Measurements from ENCODE around the gene NT5C.
A peak's percentile ranks its signal among the peaks of the same experiment; 100 is the strongest.

Gene NT5C

GRCh38 chr17:75110234-75110937 lies 21.2 kb downstream of the NT5C start:
- peaks cover 2% of the 10 kb centered on the region for H3K79me2 ChIP-seq (ENCODE audit: control insufficient read depth, insufficient read depth, low read length, poor library complexity)
- no peaks in the 10 kb centered on the region for H3K27me3 ChIP-seq (ENCODE audit: insufficient read depth, low read length)
- H4K91ac ChIP-seq (ENCODE audit: low read depth, low read length): no peak overlapping the region
- H2BK120ac ChIP-seq (ENCODE audit: insufficient read depth, low read length, poor library complexity): no peak overlapping the region
- H3K4ac ChIP-seq (ENCODE audit: low read depth, low read length): peak overlapping the region; percentile 1
- DNase-seq: peak in 1 of 2 donors; percentile 51
- H3K23ac ChIP-seq (ENCODE audit: low read length): no peak overlapping the region
- H3K4me3 ChIP-seq (ENCODE audit: low read depth, low read length): peak overlapping the region; percentile 72
- H3K79me1 ChIP-seq (ENCODE audit: low read length): peaks cover 8% of the 10 kb centered on the region
- peaks cover 1 to 4% of the 10 kb centered on the region in 2 experiments for H3K36me3 ChIP-seq (ENCODE audit: control insufficient read depth in 1 of 2, insufficient read depth in 2 of 2, low read length in 2 of 2)
- peak overlapping the region; percentile 96 for H3K4me2 ChIP-seq (ENCODE audit: low read length)
- no peak overlapping the region for H2BK5ac ChIP-seq (ENCODE audit: low read depth, low read length, poor library complexity)
- no CpG with 5 or more reads among the region's 40 CpGs for WGBS (ENCODE audit: extremely low coverage, insufficient coverage, insufficient read length)
- H4K12ac ChIP-seq (ENCODE audit: low read depth, low read length): peak overlapping the region; percentile 68
- H3K27ac ChIP-seq (ENCODE audit: low read depth, low read length): no peak overlapping the region
- no peak overlapping the region for H2AK5ac ChIP-seq (ENCODE audit: low read length)
- H3K14ac ChIP-seq (ENCODE audit: low read length): peak overlapping the region; percentile 33
- H2BK12ac ChIP-seq (ENCODE audit: low read length): no peak overlapping the region
- H3K9ac ChIP-seq (ENCODE audit: low read length): peak overlapping the region; percentile 72
- peak overlapping the region; percentile 57 for H2AFZ ChIP-seq (ENCODE audit: insufficient read depth, low read length, poor library complexity)
- H3K4me1 ChIP-seq (ENCODE audit: control insufficient read depth in 1 of 2, insufficient read depth in 2 of 2, low read length in 2 of 2): peaks cover 7 to 15% of the 10 kb centered on the region in 2 experiments
- H3K9me3 ChIP-seq (ENCODE audit: insufficient read depth, low read depth, low read length): no peaks in the 10 kb centered on the region
- H3K18ac ChIP-seq (ENCODE audit: low read length): no peak overlapping the region
- peak overlapping the region; percentile 18 for H4K8ac ChIP-seq (ENCODE audit: low read depth, low read length)

GRCh38 chr17:75109407-75110233 lies 21.9 kb downstream of the NT5C start, which contains the start of gene ARMC7:
TSS of gene ARMC7 (plus strand) at chr17:75109969. CDS start at chr17:75110289, 320 bp downstream.
- Histone ChIP-seq H3K4me3 (ENCODE audit: low read depth, low read length) (peak within 1 kb of the TSS; percentile 72), H3K27ac (ENCODE audit: low read depth, low read length) (no peak within 1 kb of the TSS), H3K27me3 (ENCODE audit: insufficient read depth, low read length) (no peaks in the 10 kb centered on the region), H4K91ac (ENCODE audit: low read depth, low read length) (peak within 1 kb of the TSS; percentile 52), H3K9me3 (ENCODE audit: insufficient read depth, low read depth, low read length) (no peaks in the 10 kb centered on the region), H3K23ac (ENCODE audit: low read length) (no peak within 1 kb of the TSS), H3K36me3 (ENCODE audit: control insufficient read depth in 1 of 2, insufficient read depth in 2 of 2, low read length in 2 of 2) (peaks cover 9 to 11% of the 10 kb centered on the region in 2 experiments), H2AFZ (ENCODE audit: insufficient read depth, low read length, poor library complexity) (peak within 1 kb of the TSS; percentile 84), H3K4me2 (ENCODE audit: low read length) (peak within 1 kb of the TSS; percentile 96), H2BK120ac (ENCODE audit: insufficient read depth, low read length, poor library complexity) (no peak within 1 kb of the TSS), H4K8ac (ENCODE audit: low read depth, low read length) (peak within 1 kb of the TSS; percentile 92), H3K4ac (ENCODE audit: low read depth, low read length) (peak within 1 kb of the TSS; percentile 35), H2BK12ac (ENCODE audit: low read length) (no peak within 1 kb of the TSS), H3K14ac (ENCODE audit: low read length) (peak within 1 kb of the TSS; percentile 71), H2BK5ac (ENCODE audit: low read depth, low read length, poor library complexity) (no peak within 1 kb of the TSS), H2AK5ac (ENCODE audit: low read length) (peak within 1 kb of the TSS; percentile 23), H3K79me2 (ENCODE audit: control insufficient read depth, insufficient read depth, low read length, poor library complexity) (peaks cover 2% of the 10 kb centered on the region), H3K9ac (ENCODE audit: low read length) (peak within 1 kb of the TSS; percentile 75), H3K4me1 (ENCODE audit: control insufficient read depth in 1 of 2, insufficient read depth in 2 of 2, low read length in 2 of 2) (peaks cover 7 to 15% of the 10 kb centered on the region in 2 experiments), H4K12ac (ENCODE audit: low read depth, low read length) (peak within 1 kb of the TSS; percentile 77), H3K18ac (ENCODE audit: low read length) (peak within 1 kb of the TSS; percentile 85), H3K79me1 (ENCODE audit: low read length) (peaks cover 8% of the 10 kb centered on the region)
- peak; percentile 95 to 96 for DNase-seq
- no CpG with 5 or more reads among the region's 68 CpGs for WGBS (ENCODE audit: extremely low coverage, insufficient coverage, insufficient read length)

GRCh38 chr17:75109046-75109406 lies 22.5 kb downstream of the NT5C start:
- Histone ChIP-seq H3K79me2 (ENCODE audit: control insufficient read depth, insufficient read depth, low read length, poor library complexity) (peaks cover 2% of the 10 kb centered on the region), H4K12ac (ENCODE audit: low read depth, low read length) (peak overlapping the region; percentile 77), H3K18ac (ENCODE audit: low read length) (no peak overlapping the region), H4K8ac (ENCODE audit: low read depth, low read length) (peak overlapping the region; percentile 92), H3K4me1 (ENCODE audit: control insufficient read depth in 1 of 2, insufficient read depth in 2 of 2, low read length in 2 of 2) (peaks cover 7 to 11% of the 10 kb centered on the region in 2 experiments), H2BK5ac (ENCODE audit: low read depth, low read length, poor library complexity) (no peak overlapping the region), H3K4me2 (ENCODE audit: low read length) (peak overlapping the region; percentile 96), H2BK120ac (ENCODE audit: insufficient read depth, low read length, poor library complexity) (no peak overlapping the region), H3K36me3 (ENCODE audit: control insufficient read depth in 1 of 2, insufficient read depth in 2 of 2, low read length in 2 of 2) (peaks cover 14% of the 10 kb centered on the region in 2 experiments), H2AK5ac (ENCODE audit: low read length) (peak overlapping the region; percentile 23), H3K9me3 (ENCODE audit: insufficient read depth, low read depth, low read length) (no peaks in the 10 kb centered on the region), H4K91ac (ENCODE audit: low read depth, low read length) (peak overlapping the region; percentile 39), H3K23ac (ENCODE audit: low read length) (no peak overlapping the region), H3K4me3 (ENCODE audit: low read depth, low read length) (peak overlapping the region; percentile 72), H3K14ac (ENCODE audit: low read length) (peak overlapping the region; percentile 41), H3K27me3 (ENCODE audit: insufficient read depth, low read length) (no peaks in the 10 kb centered on the region), H3K27ac (ENCODE audit: low read depth, low read length) (no peak overlapping the region), H2BK12ac (ENCODE audit: low read length) (no peak overlapping the region), H3K79me1 (ENCODE audit: low read length) (peaks cover 6% of the 10 kb centered on the region), H2AFZ (ENCODE audit: insufficient read depth, low read length, poor library complexity) (peak overlapping the region; percentile 84), H3K4ac (ENCODE audit: low read depth, low read length) (no peak overlapping the region), H3K9ac (ENCODE audit: low read length) (no peak overlapping the region)
- no peak for DNase-seq
- no CpG with 5 or more reads among the region's 22 CpGs for WGBS (ENCODE audit: extremely low coverage, insufficient coverage, insufficient read length)

- Histone ChIP-seq H3K23ac (ENCODE audit: low read length) (no peak overlapping the region), H3K27ac (ENCODE audit: low read depth, low read length) (no peak overlapping the region), H3K4ac (ENCODE audit: low read depth, low read length) (no peak overlapping the region), H2BK120ac (ENCODE audit: insufficient read depth, low read length, poor library complexity) (no peak overlapping the region), H2AK5ac (ENCODE audit: low read length) (no peak overlapping the region), H4K91ac (ENCODE audit: low read depth, low read length) (no peak overlapping the region), H2BK5ac (ENCODE audit: low read depth, low read length, poor library complexity) (no peak overlapping the region), H2AFZ (ENCODE audit: insufficient read depth, low read length, poor library complexity) (no peak overlapping the region), H3K4me3 (ENCODE audit: low read depth, low read length) (no peak overlapping the region), H3K4me2 (ENCODE audit: low read length) (no peak overlapping the region), H4K8ac (ENCODE audit: low read depth, low read length) (no peak overlapping the region), H3K14ac (ENCODE audit: low read length) (no peak overlapping the region), H3K18ac (ENCODE audit: low read length) (no peak overlapping the region), H4K12ac (ENCODE audit: low read depth, low read length) (no peak overlapping the region), H3K9ac (ENCODE audit: low read length) (no peak overlapping the region), H3K9me3 (ENCODE audit: insufficient read depth, low read depth, low read length) (no peaks in the 10 kb centered on the region), H2BK12ac (ENCODE audit: low read length) (no peak overlapping the region), H3K27me3 (ENCODE audit: insufficient read depth, low read length) (no peaks in the 10 kb centered on the region), H3K79me1 (ENCODE audit: low read length) (peaks cover 6% of the 10 kb centered on the region), H3K36me3 (ENCODE audit: control insufficient read depth in 1 of 2, insufficient read depth in 2 of 2, low read length in 2 of 2) (peaks cover 17% of the 10 kb centered on the region in 2 experiments), H3K79me2 (ENCODE audit: control insufficient read depth, insufficient read depth, low read length, poor library complexity) (peaks cover 2% of the 10 kb centered on the region), H3K4me1 (ENCODE audit: control insufficient read depth in 1 of 2, insufficient read depth in 2 of 2, low read length in 2 of 2) (peaks cover 7 to 11% of the 10 kb centered on the region in 2 experiments)
- no peak for DNase-seq
- no CpG with 5 or more reads among the region's 2 CpGs for WGBS (ENCODE audit: extremely low coverage, insufficient coverage, insufficient read length)
These were observed 23.3 kb downstream of the NT5C start for GRCh38 chr17:75108193-75108592.
